ENCODE measurements around the gene RPS6KA2. TPM values are rescaled to one million over a fixed set of nuclear protein-coding genes. Genes with fewer than 3 reads are reported as not detected.
A peak's percentile ranks its signal among the peaks of the same experiment; 100 is the strongest.

Gene RPS6KA2
- total RNA-seq, 1 donor from 2014 or later: 17.1 TPM

- no peak for ATAC-seq
Measured at GRCh38 chr6:166523782-166524559, 103.1 kb downstream of the RPS6KA2 start.

DNA sequence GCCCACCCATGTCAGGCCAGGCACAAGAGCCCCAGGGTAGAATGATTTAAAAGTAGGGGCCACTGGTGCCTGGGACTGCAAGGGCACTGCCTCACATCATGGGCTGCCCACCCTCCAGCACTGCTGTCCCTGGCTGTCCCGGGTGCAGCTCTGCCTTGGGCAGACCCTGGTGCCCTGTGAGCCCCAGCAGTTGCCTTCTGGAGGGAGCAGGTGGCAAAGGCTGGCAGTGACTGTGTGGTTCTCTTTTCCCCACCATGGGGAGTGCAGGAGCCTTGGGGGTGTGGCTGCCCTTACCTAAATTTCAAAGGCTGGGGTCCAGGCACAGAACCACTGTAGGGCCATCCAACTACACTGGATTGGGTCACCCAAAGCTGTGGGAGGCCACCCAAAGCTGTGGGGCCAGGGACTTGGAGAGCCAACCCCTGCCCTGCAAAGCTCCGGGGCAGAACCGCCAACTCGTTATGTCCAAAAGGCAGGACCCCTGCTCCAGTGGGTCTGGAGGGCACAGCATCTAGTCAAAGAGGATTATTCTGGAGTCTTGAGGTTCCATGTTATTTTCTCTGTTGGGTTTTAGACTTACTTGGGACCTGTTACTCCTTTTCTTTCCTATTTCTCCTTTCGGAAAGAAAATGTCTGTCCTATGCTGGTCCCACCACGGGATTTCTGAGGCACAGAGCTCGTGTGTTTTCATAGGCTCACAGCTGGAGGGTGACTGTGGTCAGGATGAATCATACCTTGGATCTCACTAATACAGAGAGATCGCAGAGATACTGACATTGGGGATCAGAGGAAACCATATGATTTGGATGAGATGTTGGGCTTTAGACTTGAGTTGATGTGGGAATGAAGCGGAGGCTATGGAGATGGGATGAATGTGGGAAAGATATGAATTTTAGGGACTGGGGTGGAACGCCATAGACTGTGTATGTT, 105.9 kb downstream of the RPS6KA2 start:
- ATAC-seq: no peak

DNA sequence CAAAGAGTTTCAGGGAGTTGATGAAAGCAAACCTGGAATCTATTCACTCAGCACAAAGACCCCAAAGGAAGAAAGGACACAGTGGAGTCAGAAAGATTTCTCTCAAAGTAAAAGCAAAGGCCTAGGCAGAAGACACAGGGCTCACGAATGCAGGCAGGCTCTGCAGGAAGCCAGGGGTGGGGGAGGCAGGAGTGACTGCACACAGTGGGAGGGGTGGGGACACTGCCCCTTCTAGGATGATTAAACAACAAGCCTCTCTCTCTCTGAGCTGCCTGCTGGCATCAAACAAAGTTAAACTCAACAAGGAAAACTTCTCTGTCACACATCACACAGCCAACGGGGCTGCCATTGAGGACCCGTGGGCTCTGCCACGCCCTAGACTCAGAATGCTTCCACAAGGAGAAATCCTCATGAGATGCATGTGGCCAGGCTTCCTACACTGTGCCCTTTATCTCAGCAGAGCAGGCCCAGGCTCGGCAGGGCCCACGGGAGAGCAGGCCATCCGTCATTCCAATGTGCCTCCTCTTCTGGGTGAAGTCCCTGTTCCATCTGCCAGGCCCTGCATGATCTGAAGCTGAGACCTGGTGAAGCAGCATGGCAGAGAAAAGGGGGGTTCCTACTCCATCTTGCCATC, 110.7 kb downstream of the RPS6KA2 start:
- no peak for ATAC-seq

DNA sequence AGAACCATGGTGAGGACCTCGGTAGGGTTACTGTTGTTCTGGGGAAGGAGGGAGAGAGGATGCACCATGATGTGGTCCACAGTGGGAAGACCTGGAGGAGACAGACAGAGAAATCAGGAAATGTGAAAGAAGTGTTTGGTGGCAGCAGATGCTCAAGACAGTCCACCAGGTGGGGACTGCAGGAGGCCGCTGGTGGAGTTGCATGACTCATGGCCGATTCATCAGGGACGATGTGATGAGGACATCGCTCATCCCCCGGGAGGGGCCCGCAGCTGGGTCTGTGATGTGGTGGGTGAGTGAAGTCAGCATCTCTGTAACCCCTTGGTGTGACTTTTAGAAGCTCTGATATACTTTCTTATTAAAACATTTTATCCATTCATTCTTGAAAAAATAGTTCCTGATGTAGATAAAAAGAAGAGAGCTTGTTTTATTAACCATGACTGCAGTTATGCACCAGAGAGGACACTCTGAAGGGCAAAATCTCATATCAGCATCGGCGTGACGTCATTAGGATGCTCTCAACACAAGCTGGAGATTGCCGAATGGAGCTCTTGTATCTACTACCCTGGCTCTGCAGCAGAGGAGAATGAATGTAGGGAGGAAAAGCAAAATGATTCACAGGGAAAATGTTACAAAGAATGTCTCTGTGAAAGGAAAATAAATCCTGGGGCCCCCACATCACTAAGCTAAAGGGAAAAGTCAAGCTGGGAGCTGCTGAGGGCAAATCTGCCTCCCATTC, 111.8 kb downstream of the RPS6KA2 start:
- ATAC-seq: peak; percentile 62

GRCh38 chr6:166514196-166514595, 112.9 kb downstream of the RPS6KA2 start:
- no peak for ATAC-seq

GRCh38 chr6:166512567-166512966, 114.5 kb downstream of the RPS6KA2 start:
- ATAC-seq: peak; percentile 78

GRCh38 chr6:166511316-166511715, 115.7 kb downstream of the RPS6KA2 start:
- ATAC-seq: no peak

- no peak for ATAC-seq
Measured at GRCh38 chr6:166509193-166509592, 117.9 kb downstream of the RPS6KA2 start.

DNA sequence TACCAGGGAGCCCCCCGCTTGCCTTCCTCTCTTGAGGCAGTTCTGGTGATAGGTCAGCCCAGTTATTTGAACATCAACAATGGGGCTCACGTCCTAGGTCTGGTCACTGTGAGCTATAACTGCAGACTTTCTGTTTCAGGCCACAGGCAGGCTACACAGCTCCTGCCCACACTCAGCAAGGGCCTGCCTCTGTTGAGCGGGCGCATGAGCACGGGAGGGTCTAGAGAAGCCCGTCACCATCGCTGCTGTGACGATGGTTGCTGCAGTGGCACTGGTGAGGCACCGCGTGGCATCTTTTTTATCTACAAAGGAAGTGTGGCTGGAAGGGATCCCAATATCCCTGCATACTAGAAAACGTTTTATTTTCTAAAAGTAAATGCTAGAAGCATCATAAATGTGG, 118.3 kb downstream of the RPS6KA2 start:
- no peak for ATAC-seq

DNA sequence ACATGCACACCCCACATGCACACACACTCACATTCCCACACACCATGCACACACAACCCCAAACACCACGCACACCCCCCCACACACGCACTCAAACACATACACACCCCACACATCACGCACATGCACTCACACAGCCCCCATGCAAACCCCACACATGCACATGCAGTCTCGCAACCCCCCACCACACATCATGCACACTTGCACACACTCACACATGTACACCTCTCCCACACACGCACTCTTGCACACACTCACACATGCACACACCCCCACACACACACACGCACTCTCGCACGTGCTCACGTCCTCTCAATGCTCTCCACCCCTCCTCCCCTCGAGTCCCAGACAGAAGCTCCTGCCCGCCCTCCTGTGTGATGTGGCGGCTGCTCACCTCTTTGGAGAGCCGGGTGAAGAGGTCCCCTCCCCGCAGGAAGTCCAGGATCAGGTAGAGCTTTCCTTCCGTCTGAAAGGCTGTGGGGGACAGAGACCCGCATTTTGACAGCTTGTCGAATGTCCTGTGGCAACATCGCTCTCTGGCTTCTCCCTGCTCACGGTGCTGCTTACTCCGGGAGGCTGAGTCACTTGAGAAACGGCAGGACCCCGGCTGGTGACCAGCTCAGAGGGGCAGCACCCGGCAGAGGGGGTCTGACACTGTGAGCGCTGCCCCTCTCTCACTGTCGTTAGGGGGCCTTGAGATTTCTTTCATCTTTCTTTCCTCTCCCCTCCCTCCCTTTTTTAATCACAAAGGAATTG, 119.1 kb downstream of the RPS6KA2 start:
- no peak for ATAC-seq

DNA sequence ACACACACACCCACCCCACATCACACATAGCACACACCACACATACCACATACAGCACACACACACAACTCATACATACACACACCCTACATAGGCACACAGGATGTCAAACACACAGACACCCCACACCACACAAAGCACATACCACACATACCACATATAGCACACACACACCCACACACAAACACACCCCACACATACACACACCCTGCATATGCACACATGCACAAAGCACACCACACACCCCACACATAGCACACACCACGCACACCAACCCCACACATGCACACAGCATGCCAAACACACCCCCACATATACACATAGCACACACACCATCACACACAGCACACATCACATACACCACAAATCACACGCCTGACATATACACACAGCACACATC, 119.7 kb downstream of the RPS6KA2 start:
- ATAC-seq: no peak

DNA sequence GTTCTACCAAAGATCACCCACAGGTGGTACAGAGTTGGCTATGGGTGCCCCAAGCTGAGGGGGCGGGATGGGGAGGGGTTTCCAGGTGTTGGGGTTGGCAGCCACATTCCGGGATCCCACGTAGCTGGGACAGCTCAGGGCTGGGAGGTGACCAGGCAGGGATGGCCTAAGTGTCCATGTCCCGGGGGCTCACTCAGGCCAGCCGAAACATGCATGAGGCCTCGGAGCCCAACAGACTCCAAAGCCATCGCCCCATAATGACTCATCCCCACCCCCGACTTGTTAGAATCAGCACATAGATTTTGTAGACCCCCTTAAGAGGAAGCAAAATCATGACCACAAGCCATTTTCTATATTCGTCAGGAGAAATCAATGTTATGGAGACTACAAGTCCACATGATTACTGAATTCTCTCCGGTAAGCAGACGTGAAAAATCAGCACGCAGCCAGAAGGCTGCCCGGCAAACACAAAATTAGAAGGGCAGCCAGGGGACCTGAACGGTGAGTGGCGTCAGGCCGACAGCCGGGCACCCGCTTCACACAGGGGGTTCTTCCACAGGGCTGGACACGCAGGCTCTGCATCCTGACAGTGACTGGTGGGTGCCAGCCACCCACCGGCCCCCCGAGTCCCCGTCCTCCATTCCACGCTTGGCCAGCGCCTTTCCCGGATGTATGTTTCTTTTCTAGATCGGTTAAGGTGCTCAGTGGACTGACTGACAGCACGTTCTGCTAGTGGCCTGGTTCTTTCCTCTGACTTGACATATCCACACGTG, 121.7 kb downstream of the RPS6KA2 start:
- ATAC-seq: no peak

- ATAC-seq: peak; percentile 77
Measured at GRCh38 chr6:166504100-166504499, 123.0 kb downstream of the RPS6KA2 start.

DNA sequence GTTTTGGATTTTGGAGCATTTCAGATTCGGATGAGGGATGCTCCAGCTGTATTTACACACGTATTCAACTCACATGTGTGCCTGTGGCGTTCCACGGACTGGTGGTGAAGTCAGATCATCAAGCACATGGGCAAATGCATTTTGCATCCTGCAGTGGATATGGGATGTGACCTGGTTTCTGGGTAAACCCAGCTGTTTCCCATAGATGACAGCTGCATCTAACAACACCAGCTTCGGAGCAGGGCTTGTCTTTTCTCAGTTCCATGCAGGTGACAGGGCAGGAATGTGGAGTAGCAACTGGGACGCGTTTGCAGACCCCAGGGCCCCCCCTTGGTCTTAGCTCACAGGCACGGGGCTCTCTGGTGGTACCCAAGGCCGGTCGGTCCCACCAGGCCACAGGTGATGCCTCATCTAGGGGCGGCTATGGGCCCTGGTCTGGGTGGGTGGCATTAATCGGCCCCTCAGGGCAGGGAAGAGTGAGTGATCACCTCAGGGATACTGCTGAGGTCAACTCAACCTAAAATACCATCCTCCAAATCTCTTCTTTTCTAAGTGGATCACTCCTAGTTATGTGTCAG, 123.8 kb downstream of the RPS6KA2 start:
- ATAC-seq: no peak

DNA sequence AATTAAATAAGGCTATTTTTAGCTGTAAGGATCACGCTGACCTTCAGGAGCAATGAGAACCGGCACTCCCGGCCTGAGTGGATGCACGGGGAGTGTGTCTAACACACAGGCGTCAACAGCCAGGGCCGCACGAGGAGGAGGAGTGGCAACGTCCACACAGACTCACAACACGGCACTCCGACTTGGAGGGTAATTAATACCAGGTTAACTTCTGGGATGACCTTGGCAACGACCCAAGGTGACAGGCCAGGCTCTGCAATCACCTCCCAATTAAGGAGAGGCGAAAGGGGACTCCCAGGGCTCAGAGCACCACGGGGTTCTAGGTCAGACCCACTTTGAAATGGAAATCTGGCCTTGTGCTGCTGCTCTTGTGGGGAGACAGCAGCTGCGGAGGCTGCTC, 124.6 kb downstream of the RPS6KA2 start:
- ATAC-seq: no peak

DNA sequence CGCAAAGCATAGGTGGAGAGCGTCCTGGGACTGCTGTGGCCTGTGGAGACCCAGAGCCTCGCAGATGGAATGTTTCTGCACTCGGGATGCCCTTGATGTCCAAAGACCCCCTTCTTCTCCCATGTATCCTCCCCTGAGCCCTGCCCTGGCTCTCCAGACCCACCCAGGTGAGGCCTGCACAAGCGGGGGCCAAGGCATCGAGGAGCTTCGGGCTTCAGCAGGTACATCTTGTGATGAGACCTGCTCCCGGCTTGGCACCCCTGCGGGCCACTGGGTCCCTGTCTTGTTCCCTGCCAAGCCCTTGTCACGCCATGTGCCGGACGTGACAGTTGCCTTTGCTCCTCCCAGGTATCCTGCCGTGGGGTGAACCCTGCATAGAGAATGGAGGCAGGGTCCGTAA, 125.8 kb downstream of the RPS6KA2 start:
- no peak for ATAC-seq

DNA sequence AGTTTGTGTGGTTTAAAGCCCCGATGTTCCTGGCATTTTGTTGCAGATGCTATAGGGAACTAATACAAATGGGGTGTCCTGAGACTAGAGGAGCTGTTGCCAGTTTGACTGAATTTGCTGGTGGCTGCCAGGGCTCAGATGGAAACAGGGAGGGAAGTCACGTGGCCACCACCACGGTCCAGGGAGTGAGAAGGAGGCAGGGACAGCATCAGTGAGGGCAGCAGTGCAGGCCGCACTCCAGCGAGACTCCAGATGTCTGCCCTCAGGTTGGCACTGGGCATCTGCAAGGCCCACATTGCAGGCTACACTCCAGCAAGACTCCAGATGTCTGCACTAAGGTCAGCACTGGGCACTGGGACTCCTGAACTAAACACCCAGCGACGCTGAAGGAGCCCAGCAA, 126.8 kb downstream of the RPS6KA2 start:
- ATAC-seq: no peak

GRCh38 chr6:166499350-166500163, 127.5 kb downstream of the RPS6KA2 start:
- no peak for ATAC-seq

DNA sequence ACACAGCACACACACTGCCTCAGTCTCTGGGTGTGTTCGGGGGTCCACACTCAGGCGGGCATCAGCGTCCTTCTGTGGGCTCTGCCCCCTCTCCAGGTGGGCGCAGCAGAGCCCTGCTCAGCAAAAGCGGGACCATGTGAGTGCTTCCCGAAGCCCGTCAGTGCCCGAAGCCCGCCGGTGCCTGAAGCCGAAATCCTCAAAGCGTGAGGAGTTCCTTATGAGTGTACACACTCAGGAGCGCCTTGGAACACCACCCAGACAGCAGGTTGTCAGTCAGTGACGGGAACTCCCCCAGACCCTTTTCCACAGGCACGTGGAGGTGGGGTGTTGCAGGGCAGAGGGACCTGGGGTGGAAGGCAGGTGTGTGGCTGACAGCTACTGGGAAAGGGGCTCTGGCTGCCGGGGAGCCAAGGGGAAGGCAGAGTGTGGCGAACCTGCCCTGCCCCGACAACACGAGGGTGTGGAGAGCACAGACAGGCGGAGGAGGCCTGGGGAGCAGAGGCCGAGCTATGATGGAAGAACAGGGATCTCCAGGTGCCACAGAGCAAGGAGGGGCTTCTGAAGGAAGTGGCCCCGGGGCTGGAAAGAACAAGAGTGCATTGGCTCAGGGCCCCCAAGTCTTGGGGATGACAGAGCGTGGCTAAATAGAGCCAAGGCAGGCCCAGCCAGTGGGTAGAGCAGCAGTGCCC, 128.2 kb downstream of the RPS6KA2 start:
- no peak for ATAC-seq

All from esophagus mucosa (tissue), 1 donor.